ENCODE data around the gene PPP2R2B. TPM values are rescaled to one million over a fixed set of nuclear protein-coding genes. Genes with fewer than 3 reads are reported as not detected.
"Not testable (repeated sequence)": the region's sequence is repeated elsewhere in the genome, so short reads cannot be mapped to it uniquely, and the experiment has no call there.

Gene PPP2R2B
- total RNA-seq, 1 donor from 2014 or later = 0.12 TPM

DNA sequence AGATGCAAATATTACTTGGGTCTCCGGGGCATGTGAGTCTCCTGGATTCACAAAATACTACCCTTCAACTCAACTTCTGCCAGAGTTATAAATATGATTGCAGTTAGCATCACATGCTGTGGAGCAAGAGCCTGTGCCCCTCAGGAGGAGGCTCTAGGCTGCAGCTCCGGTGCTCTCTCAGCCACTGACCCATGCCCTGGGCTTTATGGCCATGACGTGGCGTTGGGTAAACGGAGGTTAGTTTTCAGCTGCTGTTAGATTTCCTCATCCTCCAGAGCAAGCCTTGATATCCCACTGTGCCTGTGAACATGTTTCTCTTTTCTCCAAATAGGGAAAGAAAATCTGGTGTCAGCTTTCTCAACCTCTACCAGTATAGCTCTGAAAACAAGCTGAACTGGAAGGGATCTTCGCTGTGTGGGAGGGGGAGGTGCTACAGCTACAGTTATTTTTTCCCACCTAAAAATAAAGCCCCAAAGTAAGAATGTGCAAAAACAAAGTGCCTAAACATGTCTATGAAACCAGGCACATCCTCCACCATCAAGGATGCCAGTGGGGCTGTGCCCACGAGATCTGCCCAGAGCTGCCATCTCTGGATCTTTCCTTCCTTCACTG, 238.2 kb downstream of the PPP2R2B start:
- intact Hi-C loops (cut with micrococcal nuclease) = no loop called here
- DNase-seq = no peak
- no peak for ATAC-seq

DNA sequence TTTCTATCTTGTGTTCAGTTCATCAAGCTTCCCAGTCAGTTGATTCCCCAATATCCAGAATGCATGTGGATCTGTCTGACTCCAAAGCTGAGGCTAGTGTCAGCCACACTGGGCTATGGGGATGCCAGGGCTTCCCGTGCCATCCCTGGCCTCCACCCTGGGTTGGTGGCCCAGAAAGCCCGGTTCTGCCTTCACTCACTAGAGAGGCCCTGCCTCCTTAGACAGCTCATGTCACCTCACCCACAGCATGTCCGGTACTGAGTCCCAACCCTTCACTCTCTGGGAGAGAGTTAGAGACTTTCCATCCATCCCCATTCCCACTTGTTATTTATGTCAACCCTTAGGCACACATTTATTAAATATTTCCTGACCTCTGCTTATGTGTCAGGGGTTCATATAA, 243.1 kb downstream of the PPP2R2B start:
- intact Hi-C loops (cut with micrococcal nuclease) = no loop called here
- ATAC-seq (no peak), DNase-seq (no peak)

DNA sequence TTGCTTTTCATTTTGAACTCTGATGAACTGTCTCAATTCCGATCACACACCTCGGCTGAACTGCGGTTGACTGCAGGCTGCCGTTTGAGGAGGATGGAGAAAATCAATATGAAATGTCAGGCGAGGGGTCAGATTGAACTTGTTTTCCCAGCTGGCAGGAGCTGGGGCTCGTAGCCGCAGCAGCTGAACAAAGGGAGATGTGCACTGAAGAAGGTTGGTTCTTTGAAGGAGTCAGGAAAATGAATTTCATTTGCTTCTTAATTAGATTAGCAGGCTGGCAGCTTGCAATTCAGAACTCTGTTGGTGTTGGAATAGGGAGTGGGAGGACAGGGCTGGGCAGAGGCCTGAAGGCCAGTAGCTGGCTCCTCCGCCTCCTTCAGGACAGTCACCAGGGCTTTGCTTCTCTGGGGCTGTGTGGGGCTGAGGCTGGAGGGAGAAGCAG, 245.2 kb downstream of the PPP2R2B start:
- ATAC-seq (no peak), DNase-seq (no peak)
- intact Hi-C loops (cut with micrococcal nuclease) = no loop called here

- no peak for DNase-seq
- ATAC-seq = no peak
- intact Hi-C loops (cut with micrococcal nuclease) = no loop called here
Measured at GRCh38 chr5:146632620-146633322, 245.8 kb downstream of the PPP2R2B start.

DNA sequence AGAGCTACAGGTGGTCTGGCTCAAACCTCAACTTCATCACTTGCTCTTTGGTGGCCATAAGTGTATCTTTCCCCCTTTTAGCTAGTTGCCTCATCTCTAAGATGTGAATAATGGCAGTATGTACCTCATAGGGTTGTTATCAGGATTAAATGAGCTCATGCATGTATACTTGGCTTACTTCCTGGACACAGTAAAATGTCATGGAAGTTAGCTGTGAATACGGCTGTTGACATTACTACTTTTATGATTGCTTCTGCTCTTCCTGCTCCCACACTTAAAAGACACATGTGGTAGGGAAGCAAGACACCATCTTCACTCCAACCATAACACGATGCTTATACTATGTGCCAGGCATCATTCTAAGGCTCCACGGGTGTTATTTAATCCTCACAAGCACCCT, 248.1 kb downstream of the PPP2R2B start:
- ATAC-seq (no peak), DNase-seq (no peak)
- intact Hi-C loops (cut with micrococcal nuclease) = no loop called here

DNA sequence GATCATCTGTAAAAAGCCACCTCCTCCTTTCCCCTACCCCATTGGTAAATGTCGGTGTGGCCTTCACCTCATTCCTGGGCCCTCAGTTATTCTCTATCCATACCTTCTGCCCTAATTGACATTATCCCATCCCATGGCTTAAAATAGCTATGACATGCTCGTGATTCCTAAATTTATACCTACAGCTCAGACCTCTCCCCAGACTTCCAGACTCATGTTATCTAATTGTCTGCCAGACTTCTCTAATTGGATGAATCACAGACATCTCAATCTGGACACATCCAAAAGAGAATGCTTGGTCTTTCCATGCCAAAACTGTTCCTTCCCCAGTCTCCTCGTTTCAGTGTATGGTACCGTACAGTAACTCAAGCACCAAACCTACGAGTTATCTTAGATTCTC, 249.6 kb downstream of the PPP2R2B start:
- DNase-seq (no peak), ATAC-seq (no peak)
- intact Hi-C loops (cut with micrococcal nuclease) = no loop called here

DNA sequence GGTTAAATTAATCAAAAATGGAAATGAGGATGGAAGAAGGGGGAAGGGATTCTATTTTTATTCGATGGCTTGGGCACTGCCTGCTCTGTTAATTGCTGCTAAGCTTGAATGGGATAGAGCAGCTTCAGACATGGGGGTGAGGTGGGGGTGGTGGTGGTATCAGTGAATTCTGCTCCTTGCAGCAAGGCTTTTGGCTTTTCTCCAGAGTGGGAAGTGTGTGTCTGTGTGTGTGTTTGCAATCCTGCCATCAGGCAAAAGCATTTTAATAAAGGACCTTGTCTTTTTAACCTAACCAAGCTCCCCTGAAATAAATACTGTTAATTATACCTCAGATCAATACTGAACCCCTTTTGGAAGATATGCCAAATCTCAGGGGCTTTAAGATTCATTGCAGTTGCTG, 251.6 kb downstream of the PPP2R2B start:
- intact Hi-C loops (cut with micrococcal nuclease) = no loop called here
- DNase-seq = no peak
- no peak for ATAC-seq

- ATAC-seq (no peak), DNase-seq (no peak)
- intact Hi-C loops (cut with micrococcal nuclease) = no loop called here
Measured at GRCh38 chr5:146624179-146624578, 254.4 kb downstream of the PPP2R2B start.

- ATAC-seq (no peak), DNase-seq (no peak)
Measured at GRCh38 chr5:146623666-146624065, 254.9 kb downstream of the PPP2R2B start.

GRCh38 chr5:146623009-146623408, 255.5 kb downstream of the PPP2R2B start:
- ATAC-seq (no peak), DNase-seq (no peak)
- intact Hi-C loops (cut with micrococcal nuclease) = no loop called here

More at GRCh38 chr5:146623666-146624065, 254.9 kb downstream of the PPP2R2B start:
- intact Hi-C loops (cut with micrococcal nuclease) = no loop called here

- ATAC-seq = no peak
- no peak for DNase-seq
- intact Hi-C loops (cut with micrococcal nuclease) = no loop called here
Measured at GRCh38 chr5:146622391-146622790, 256.2 kb downstream of the PPP2R2B start.

GRCh38 chr5:146620669-146621051, 257.9 kb downstream of the PPP2R2B start:
- ATAC-seq (no peak), DNase-seq (no peak)
- intact Hi-C loops (cut with micrococcal nuclease) = no loop called here

DNA sequence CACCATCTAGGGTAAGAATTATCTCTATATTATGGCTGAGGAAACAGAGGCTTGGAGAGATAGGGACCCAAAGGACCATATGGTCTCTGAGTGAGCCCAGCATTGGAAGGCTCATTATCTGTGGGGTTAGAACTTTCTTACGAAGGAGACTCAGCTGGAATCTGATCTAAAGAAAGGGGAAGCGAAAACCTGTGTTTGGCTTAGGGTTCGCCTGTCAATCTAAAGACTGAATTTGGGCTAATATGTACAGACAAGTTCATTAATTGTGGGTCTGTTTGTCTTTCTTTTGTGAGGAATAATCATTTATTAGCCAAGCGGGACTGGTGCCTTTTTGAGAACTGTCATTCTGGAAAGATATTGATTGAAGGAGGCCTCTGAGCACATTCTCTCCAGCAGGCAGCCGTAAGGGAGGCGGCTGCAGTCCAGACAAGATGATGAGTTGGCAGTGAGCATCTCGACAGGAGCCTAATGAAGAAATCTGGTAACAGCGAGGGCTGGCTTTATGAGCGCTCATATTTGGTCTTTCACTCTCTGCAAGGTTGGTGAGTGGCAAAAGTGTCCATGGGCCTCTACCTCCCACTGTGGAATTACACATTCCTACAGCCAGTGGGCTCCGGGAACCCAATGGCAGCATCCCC, 258.4 kb downstream of the PPP2R2B start:
- intact Hi-C loops (cut with micrococcal nuclease) = no loop called here
- ATAC-seq (no peak), DNase-seq (no peak)

- intact Hi-C loops (cut with micrococcal nuclease) = no loop called here
- DNase-seq = no peak
- no peak for ATAC-seq
Measured at GRCh38 chr5:146618434-146618833, 260.1 kb downstream of the PPP2R2B start.

DNA sequence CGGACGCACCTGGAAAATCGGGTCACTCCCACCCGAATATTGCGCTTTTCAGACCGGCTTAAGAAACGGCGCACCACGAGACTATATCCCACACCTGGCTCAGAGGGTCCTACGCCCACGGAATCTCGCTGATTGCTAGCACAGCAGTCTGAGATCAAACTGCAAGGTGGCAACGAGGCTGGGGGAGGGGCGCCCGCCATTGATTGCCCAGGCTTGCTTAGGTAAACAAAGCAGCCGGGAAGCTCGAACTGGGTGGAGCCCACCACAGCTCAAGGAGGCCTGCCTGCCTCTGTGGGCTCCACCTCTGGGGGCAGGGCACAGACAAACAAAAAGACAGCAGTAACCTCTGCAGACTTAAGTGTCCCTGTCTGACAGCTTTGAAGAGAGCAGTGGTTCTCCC, 268.8 kb downstream of the PPP2R2B start:
- ATAC-seq; DNase-seq; intact Hi-C loops (cut with micrococcal nuclease): not testable (repeated sequence)

DNA sequence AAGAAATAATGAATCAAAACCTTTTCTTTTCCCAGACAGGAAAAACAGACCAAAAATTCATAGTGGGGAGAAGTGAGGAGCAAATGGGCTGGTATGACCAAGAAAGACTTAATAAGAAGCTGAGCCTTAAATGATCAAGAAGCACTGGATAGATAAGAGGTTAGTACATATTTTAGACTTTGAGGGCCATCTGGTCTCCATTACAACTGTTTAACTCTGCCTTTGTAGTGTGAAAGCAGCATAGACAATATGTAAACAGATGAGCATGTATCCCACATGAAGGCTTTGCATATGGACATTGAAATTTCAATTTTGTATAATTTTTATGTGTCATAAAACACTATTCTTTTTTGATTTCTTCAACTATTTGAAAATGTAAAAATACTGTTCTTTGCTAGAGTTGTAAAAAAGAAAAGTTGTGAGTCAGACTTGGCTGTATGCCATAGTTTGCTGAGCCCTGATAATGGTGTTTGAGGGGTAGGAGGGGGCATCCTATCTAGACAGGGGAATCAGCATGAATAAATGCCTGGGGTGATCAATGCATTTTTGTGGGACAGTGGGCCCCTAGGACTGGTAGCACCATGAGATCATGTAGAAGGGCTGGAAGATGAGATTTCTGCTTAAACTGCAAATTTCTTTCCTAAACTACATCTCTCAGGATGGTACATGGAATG, 270.8 kb downstream of the PPP2R2B start:
- no peak for ATAC-seq
- intact Hi-C loops (cut with micrococcal nuclease) = no loop called here
- no peak for DNase-seq

DNA sequence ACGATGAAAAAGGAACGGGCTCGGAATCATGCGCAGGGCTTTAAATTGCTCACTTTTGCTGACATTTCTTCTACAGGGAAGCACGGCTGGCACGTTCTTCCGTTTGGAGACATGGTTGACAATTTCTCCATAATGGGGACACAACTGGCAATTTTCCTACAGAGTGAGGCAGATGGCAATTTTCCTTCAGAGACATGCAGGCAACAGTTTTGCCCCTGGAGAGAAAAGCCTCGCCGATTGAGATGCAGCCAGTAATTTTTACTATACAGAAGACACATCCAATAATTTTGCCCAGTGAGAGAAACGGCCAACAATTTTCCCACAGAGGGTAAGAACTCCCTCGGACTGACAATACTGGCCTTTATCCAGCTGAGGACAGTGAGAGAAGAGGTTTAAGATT, 271.7 kb downstream of the PPP2R2B start:
- DNase-seq (no peak), ATAC-seq (no peak)
- intact Hi-C loops (cut with micrococcal nuclease) = no loop called here

GRCh38 chr5:146600376-146600775, 278.2 kb downstream of the PPP2R2B start:
- intact Hi-C loops (cut with micrococcal nuclease) = no loop called here
- DNase-seq = no peak
- ATAC-seq = no peak

- DNase-seq (no peak), ATAC-seq (no peak)
- intact Hi-C loops (cut with micrococcal nuclease) = no loop called here
Measured at GRCh38 chr5:146599261-146599660, 279.3 kb downstream of the PPP2R2B start.

GRCh38 chr5:146595088-146595487, 283.5 kb downstream of the PPP2R2B start:
- ATAC-seq (no peak), DNase-seq (no peak)
- intact Hi-C loops (cut with micrococcal nuclease) = no loop called here
